ENCODE results near the gene PLD4.
"Not testable (repeated sequence)": the region's sequence is repeated elsewhere in the genome, so short reads cannot be mapped to it uniquely, and the experiment has no call there.

DNA sequence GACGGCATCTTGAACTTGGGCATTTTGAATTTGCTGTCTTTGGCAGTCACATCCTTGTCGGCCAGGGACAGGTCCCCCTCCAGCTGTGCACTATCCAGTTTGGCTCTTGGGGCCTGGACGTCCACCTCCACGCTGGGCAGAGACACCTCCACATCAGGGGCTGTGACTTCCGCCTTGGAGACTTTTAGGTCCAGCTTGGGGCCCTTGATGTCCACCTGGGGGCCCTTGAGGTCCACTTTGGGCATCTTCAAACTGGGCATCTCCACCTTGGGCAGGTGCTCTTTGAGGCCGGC lies 19.3 kb downstream of the PLD4 start:
- TF ChIP-seq, protein P1, sequence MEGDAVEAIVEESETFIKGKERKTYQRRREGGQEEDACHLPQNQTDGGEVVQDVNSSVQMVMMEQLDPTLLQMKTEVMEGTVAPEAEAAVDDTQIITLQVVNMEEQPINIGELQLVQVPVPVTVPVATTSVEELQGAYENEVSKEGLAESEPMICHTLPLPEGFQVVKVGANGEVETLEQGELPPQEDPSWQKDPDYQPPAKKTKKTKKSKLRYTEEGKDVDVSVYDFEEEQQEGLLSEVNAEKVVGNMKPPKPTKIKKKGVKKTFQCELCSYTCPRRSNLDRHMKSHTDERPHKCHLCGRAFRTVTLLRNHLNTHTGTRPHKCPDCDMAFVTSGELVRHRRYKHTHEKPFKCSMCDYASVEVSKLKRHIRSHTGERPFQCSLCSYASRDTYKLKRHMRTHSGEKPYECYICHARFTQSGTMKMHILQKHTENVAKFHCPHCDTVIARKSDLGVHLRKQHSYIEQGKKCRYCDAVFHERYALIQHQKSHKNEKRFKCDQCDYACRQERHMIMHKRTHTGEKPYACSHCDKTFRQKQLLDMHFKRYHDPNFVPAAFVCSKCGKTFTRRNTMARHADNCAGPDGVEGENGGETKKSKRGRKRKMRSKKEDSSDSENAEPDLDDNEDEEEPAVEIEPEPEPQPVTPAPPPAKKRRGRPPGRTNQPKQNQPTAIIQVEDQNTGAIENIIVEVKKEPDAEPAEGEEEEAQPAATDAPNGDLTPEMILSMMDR (conservative IDR thresholded peaks at IDR 0.05; ENCODE audit: low read depth in 2 of 2): not testable (repeated sequence)
- not testable (repeated sequence) for TF ChIP-seq POLR2AphosphoS5 (IDR thresholded peaks at IDR 0.05; ENCODE audit: low read depth); EZH2 (IDR thresholded peaks at IDR 0.05; ENCODE audit: low read depth, unreplicated experiment); CREB1 (CRISPR knock-in tag; IDR thresholded peaks at IDR 0.05; ENCODE audit: low read depth)
- TF ChIP-seq, protein P2, sequence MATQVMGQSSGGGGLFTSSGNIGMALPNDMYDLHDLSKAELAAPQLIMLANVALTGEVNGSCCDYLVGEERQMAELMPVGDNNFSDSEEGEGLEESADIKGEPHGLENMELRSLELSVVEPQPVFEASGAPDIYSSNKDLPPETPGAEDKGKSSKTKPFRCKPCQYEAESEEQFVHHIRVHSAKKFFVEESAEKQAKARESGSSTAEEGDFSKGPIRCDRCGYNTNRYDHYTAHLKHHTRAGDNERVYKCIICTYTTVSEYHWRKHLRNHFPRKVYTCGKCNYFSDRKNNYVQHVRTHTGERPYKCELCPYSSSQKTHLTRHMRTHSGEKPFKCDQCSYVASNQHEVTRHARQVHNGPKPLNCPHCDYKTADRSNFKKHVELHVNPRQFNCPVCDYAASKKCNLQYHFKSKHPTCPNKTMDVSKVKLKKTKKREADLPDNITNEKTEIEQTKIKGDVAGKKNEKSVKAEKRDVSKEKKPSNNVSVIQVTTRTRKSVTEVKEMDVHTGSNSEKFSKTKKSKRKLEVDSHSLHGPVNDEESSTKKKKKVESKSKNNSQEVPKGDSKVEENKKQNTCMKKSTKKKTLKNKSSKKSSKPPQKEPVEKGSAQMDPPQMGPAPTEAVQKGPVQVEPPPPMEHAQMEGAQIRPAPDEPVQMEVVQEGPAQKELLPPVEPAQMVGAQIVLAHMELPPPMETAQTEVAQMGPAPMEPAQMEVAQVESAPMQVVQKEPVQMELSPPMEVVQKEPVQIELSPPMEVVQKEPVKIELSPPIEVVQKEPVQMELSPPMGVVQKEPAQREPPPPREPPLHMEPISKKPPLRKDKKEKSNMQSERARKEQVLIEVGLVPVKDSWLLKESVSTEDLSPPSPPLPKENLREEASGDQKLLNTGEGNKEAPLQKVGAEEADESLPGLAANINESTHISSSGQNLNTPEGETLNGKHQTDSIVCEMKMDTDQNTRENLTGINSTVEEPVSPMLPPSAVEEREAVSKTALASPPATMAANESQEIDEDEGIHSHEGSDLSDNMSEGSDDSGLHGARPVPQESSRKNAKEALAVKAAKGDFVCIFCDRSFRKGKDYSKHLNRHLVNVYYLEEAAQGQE (IDR thresholded peaks at IDR 0.05; ENCODE audit: unreplicated experiment): not testable (repeated sequence)
- TF ChIP-seq, protein P3, sequence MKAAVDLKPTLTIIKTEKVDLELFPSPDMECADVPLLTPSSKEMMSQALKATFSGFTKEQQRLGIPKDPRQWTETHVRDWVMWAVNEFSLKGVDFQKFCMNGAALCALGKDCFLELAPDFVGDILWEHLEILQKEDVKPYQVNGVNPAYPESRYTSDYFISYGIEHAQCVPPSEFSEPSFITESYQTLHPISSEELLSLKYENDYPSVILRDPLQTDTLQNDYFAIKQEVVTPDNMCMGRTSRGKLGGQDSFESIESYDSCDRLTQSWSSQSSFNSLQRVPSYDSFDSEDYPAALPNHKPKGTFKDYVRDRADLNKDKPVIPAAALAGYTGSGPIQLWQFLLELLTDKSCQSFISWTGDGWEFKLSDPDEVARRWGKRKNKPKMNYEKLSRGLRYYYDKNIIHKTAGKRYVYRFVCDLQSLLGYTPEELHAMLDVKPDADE (IDR thresholded peaks at IDR 0.05): not testable (repeated sequence)
